ENCODE results near the gene CFAP97D2. TPM values are rescaled to one million over a fixed set of nuclear protein-coding genes. Genes with fewer than 3 reads are reported as not detected.
A peak's percentile ranks its signal among the peaks of the same experiment; 100 is the strongest.
"Not testable (repeated sequence)": the region's sequence is repeated elsewhere in the genome, so short reads cannot be mapped to it uniquely, and the experiment has no call there.

CFAP97D2 gene
- total RNA-seq, 1 donor from 2014 or later = 1.8 TPM

DNA sequence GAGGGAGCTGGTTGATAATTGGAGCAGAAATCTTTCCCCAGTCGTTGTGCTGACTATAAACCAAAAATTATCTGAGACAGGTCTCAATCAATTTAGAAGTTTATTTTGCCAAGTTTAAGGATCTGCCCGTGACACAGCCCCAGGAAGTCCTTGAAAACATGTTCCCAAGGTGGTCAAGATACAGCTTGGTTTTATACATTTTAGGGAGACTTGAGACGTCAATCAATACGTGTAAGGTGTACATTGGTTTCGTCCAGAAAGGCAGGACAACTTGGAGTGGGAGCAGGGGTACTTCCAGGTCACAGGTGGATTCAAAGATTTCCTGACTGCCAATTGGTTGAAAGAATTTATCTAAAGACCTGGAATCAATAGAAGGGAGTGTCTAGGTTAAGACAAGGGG, 17.6 kb downstream of the CFAP97D2 start:
- intact Hi-C loops (cut with DNase I) = no loop called here
- peak in 1 of 2 donors; percentile 51 for ATAC-seq
- peak overlapping the region; percentile 10 for H3K4me3 ChIP-seq

DNA sequence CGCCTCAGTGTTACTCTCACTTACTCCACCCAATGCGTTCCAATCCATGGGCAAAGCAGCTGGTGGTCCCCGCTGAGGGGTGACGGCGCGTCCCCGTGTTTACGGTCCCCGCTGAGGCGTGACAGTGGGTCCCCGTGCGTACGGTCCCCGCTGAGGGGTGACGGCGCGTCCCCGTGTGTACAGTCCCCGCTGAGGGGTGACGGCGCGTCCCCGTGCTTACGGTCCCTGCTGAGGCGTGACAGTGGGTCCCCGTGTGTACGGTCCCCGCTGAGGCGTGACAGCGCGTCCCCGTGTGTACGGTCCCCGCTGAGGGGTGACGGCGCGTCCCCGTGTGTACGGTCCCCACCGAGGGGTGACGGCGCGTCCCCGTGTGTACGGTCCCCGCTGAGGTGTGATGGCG, 19.5 kb downstream of the CFAP97D2 start:
- Histone ChIP-seq H3K4me3 (no peak overlapping the region), H3K4me1 (no peaks in the 10 kb centered on the region), H3K9me3 (no peaks in the 10 kb centered on the region), H3K36me3 (no peaks in the 10 kb centered on the region), H3K27ac (no peak overlapping the region), H3K27me3 (ENCODE audit: low read depth) (peaks cover 22% of the 10 kb centered on the region)
- DNase-seq (no peak), ATAC-seq (no peak)
- TF ChIP-seq, protein P1, sequence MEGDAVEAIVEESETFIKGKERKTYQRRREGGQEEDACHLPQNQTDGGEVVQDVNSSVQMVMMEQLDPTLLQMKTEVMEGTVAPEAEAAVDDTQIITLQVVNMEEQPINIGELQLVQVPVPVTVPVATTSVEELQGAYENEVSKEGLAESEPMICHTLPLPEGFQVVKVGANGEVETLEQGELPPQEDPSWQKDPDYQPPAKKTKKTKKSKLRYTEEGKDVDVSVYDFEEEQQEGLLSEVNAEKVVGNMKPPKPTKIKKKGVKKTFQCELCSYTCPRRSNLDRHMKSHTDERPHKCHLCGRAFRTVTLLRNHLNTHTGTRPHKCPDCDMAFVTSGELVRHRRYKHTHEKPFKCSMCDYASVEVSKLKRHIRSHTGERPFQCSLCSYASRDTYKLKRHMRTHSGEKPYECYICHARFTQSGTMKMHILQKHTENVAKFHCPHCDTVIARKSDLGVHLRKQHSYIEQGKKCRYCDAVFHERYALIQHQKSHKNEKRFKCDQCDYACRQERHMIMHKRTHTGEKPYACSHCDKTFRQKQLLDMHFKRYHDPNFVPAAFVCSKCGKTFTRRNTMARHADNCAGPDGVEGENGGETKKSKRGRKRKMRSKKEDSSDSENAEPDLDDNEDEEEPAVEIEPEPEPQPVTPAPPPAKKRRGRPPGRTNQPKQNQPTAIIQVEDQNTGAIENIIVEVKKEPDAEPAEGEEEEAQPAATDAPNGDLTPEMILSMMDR (IDR thresholded peaks at IDR 0.05) = no peak
- intact Hi-C loops (cut with DNase I) = no loop called here

More for the DNA sequence above, 17.6 kb downstream of the CFAP97D2 start:
- Histone ChIP-seq H3K27me3 (ENCODE audit: low read depth) (peaks cover 16% of the 10 kb centered on the region), H3K27ac (no peak overlapping the region), H3K9me3 (no peaks in the 10 kb centered on the region), H3K4me1 (no peaks in the 10 kb centered on the region), H3K36me3 (no peaks in the 10 kb centered on the region)
- TF ChIP-seq, protein P1 (IDR thresholded peaks at IDR 0.05) = no peak
- no peak for DNase-seq

GRCh38 chr13:114199526-114199925, 20.5 kb downstream of the CFAP97D2 start:
- DNase-seq; ATAC-seq; H3K36me3 ChIP-seq; H3K4me1 ChIP-seq; H3K4me3 ChIP-seq; H3K9me3 ChIP-seq; H3K27ac ChIP-seq; intact Hi-C loops (cut with DNase I): not testable (repeated sequence)
- peaks cover 22% of the 10 kb centered on the region for H3K27me3 ChIP-seq (ENCODE audit: low read depth)

DNA sequence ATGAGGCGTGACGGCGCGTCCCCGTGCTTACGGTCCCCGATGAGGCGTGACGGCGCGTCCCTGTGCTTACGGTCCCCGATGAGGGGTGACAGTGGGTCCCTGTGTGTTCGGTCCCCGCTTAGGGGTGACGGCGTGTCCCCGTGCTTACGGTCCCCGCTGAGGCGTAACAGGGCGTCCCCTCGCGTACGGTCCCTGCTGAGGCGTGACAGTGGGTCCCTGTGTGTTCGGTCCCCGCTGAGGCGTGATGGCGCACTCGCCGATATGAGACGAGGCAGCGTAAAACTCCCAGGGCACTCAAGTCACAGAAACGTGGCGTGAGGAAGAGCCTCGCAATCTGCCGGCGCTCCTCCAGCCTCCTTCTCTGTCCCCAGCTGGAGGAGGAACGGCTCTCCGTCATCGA, 20.9 kb downstream of the CFAP97D2 start:
- intact Hi-C loops (cut with DNase I) = no loop called here
- TF ChIP-seq, protein P1 (IDR thresholded peaks at IDR 0.05) = no peak
- H3K27me3 ChIP-seq (ENCODE audit: low read depth) = peaks cover 22% of the 10 kb centered on the region
- no peaks in the 10 kb centered on the region for H3K36me3 ChIP-seq
- H3K9me3 ChIP-seq = no peaks in the 10 kb centered on the region
- ATAC-seq (no peak), DNase-seq (no peak)
- H3K4me3 ChIP-seq = peak overlapping the region; percentile 11
- no peak overlapping the region for H3K27ac ChIP-seq
- no peaks in the 10 kb centered on the region for H3K4me1 ChIP-seq

- intact Hi-C loops (cut with DNase I) = no loop called here
- Histone ChIP-seq H3K36me3 (no peaks in the 10 kb centered on the region), H3K4me1 (no peaks in the 10 kb centered on the region), H3K9me3 (no peaks in the 10 kb centered on the region), H3K27ac (no peak overlapping the region), H3K27me3 (ENCODE audit: low read depth) (peaks cover 22% of the 10 kb centered on the region), H3K4me3 (peak overlapping the region; percentile 11)
- ATAC-seq (peak in 1 of 2 donors; percentile 32), DNase-seq (no peak)
- TF ChIP-seq, protein P1 (IDR thresholded peaks at IDR 0.05) = no peak
Measured at GRCh38 chr13:114200399-114200911, 21.4 kb downstream of the CFAP97D2 start.

DNA sequence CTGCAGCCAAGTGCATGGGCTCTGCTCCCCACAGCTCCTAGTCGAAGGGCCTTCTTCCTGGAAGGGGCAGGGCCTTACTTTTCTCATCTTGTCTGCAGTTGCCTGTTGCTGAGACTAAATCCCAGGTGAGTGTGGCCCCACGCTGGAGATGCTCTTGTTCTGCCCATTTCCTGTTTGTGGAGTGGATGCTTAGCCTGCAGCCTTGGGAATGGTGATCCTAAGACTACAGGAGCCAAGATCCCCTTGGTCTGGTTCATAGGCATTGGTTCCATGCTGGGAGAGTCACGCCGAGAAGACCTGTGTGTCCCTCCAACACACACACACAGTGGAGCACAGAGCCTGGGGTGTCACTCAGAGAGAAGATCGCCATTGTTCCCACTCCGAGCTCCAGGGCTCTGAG, 23.5 kb downstream of the CFAP97D2 start:
- Histone ChIP-seq H3K4me1 (no peaks in the 10 kb centered on the region), H3K27me3 (ENCODE audit: low read depth) (peaks cover 22% of the 10 kb centered on the region), H3K4me3 (no peak overlapping the region), H3K36me3 (no peaks in the 10 kb centered on the region), H3K27ac (no peak overlapping the region), H3K9me3 (no peaks in the 10 kb centered on the region)
- ATAC-seq (no peak), DNase-seq (no peak)
- intact Hi-C loops (cut with DNase I) = no loop called here
- TF ChIP-seq, protein P1 (IDR thresholded peaks at IDR 0.05) = no peak
